ENCODE data around the gene TUBA4B. TPM values are rescaled to one million over a fixed set of nuclear protein-coding genes. Genes with fewer than 3 reads are reported as not detected.

TUBA4B gene
- total RNA-seq, 4 donors from 2014 or later, result not detected

GRCh38 chr2:219207884-219208740 lies 44.9 kb upstream of the TUBA4B start:
- no peak for TF ChIP-seq CTCF (IDR thresholded peaks at IDR 0.05)
- no peak for DNase-seq (ENCODE audit: low spot score)
- no peak for ATAC-seq (ENCODE audit: low FRiP score)

GRCh38 chr2:219209236-219210195 lies 43.5 kb upstream of the TUBA4B start:
- ATAC-seq (ENCODE audit: low FRiP score) (no peak), DNase-seq (ENCODE audit: low spot score) (no peak)
- TF ChIP-seq CTCF (IDR thresholded peaks at IDR 0.05), result no peak

GRCh38 chr2:219210196-219210885 lies 42.7 kb upstream of the TUBA4B start:
- no peak for ATAC-seq (ENCODE audit: low FRiP score)
- TF ChIP-seq CTCF (IDR thresholded peaks at IDR 0.05), result no peak
- no peak for DNase-seq (ENCODE audit: low spot score)

- no peak for DNase-seq (ENCODE audit: low spot score)
- no peak for ATAC-seq (ENCODE audit: low FRiP score)
- no peak for TF ChIP-seq CTCF (IDR thresholded peaks at IDR 0.05)
Measured at GRCh38 chr2:219210886-219211362, 42.1 kb upstream of the TUBA4B start.

- no peak for ATAC-seq (ENCODE audit: low FRiP score)
- no peak for TF ChIP-seq CTCF (IDR thresholded peaks at IDR 0.05)
- DNase-seq (ENCODE audit: low spot score), result no peak
Measured at GRCh38 chr2:219213026-219213415, 40.0 kb upstream of the TUBA4B start.

GRCh38 chr2:219213486-219214071 lies 39.5 kb upstream of the TUBA4B start:
- ATAC-seq (ENCODE audit: low FRiP score) (no peak), DNase-seq (ENCODE audit: low spot score) (no peak)
- no peak for TF ChIP-seq CTCF (IDR thresholded peaks at IDR 0.05)

All from omental fat pad (tissue), 4 donors.